HCT116 (cell line): ENCODE results near the gene CBLB.

Experiments
- ATF3 ChIP-seq: IDR thresholded peaks from 2 replicates; pipeline ENCODE4 v1.6.1; 2012
- CEBPB ChIP-seq: IDR thresholded peaks from 2 replicates; pipeline ENCODE4 v1.6.1; 2012; ENCODE audit warnings: low read depth
- EZH2 ChIP-seq: fragments of 200-600 bp; sonication (generic); IDR thresholded peaks from 2 replicates; pipeline ENCODE4 v1.6.1; 2017; ENCODE audit warnings: antibody characterized with exemption, mixed run types
- EZH2phosphoT487 ChIP-seq: fragments of 200-600 bp; IDR thresholded peaks from 2 replicates; pipeline ENCODE4 v1.6.1; 2018; ENCODE audit warnings: antibody characterized with exemption, borderline replicate concordance
- JUND ChIP-seq: IDR thresholded peaks from 2 replicates; pipeline ENCODE4 v1.6.1; 2012
- POLR2A ChIP-seq: IDR thresholded peaks from 2 replicates; pipeline ENCODE4 v1.7.0; 2011; ENCODE audit warnings: borderline replicate concordance; ENCODE audit not compliant: insufficient read depth, insufficient read length; ENCODE audit errors: extremely low read depth
- POLR2AphosphoS5 ChIP-seq: IDR thresholded peaks from 2 replicates; pipeline ENCODE4 v1.6.1; 2011; ENCODE audit warnings: mild to moderate bottlenecking, low read depth, low read length, moderate library complexity
- SIN3A ChIP-seq: IDR thresholded peaks from 2 replicates; pipeline ENCODE4 v1.6.1; 2012; ENCODE audit warnings: low read depth
- SP1 ChIP-seq: IDR thresholded peaks from 2 replicates; pipeline ENCODE4 v1.6.1; 2012; ENCODE audit warnings: low read depth
- TCF7L2 ChIP-seq: IDR thresholded peaks from 2 replicates; pipeline ENCODE4 v1.7.0; 2011; ENCODE audit warnings: borderline replicate concordance, inconsistent platforms; ENCODE audit not compliant: insufficient read depth, insufficient read length; ENCODE audit errors: extremely low read depth
- ZFX ChIP-seq: fragments of 450-650 bp; IDR thresholded peaks from 2 replicates; pipeline ENCODE4 v1.6.1; 2017
- ZNF274 ChIP-seq: fragments of 200-500 bp; sonication (Bioruptor generic); IDR thresholded peaks from 2 replicates; pipeline ENCODE4 v1.6.1; 2014; ENCODE audit warnings: mild to moderate bottlenecking, low read depth, low read length, inconsistent platforms
- TF ChIP-seq, protein P1 (sequence below), 3 experiments: fragments of 200-600 bp in 1 of 3; sonication (generic) in 1 of 3; IDR thresholded peaks in 2 of 3; conservative IDR thresholded peaks in 1 of 3; 2 replicates each; pipeline ENCODE4 v1.5.1; 2012 to 2017; ENCODE audit warnings: low read depth in 2 of 3, low read length in 2 of 3, antibody characterized with exemption in 1 of 3, borderline replicate concordance in 1 of 3, control low read depth in 1 of 3, mild to moderate bottlenecking in 1 of 3, mixed read lengths in 1 of 3, mixed run types in 1 of 3, moderate library complexity in 1 of 3; ENCODE audit not compliant: insufficient read depth in 1 of 3
- TF ChIP-seq, protein P2 (sequence below): IDR thresholded peaks from 2 replicates; pipeline ENCODE4 v1.6.1; 2012

DNA sequence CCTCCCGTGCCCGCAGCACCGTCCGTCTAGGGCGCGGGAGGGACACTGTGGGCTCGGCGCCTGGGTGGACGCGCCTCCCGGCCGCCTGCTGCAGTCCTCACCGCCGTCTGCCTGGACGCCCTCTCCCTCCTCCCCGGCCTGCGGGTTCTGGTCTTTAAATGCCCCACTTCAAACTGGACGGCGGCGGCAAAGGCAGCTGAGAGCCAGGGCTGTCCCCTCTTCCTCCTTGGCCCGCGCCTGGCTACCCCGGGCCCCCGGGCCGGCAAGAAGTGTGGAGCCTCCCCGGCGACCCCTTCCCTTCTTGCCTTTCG is 426 bp downstream of the CBLB start:
- TF ChIP-seq CEBPB, result no peak
- no peak for TF ChIP-seq ZNF274
- TF ChIP-seq, protein P1, sequence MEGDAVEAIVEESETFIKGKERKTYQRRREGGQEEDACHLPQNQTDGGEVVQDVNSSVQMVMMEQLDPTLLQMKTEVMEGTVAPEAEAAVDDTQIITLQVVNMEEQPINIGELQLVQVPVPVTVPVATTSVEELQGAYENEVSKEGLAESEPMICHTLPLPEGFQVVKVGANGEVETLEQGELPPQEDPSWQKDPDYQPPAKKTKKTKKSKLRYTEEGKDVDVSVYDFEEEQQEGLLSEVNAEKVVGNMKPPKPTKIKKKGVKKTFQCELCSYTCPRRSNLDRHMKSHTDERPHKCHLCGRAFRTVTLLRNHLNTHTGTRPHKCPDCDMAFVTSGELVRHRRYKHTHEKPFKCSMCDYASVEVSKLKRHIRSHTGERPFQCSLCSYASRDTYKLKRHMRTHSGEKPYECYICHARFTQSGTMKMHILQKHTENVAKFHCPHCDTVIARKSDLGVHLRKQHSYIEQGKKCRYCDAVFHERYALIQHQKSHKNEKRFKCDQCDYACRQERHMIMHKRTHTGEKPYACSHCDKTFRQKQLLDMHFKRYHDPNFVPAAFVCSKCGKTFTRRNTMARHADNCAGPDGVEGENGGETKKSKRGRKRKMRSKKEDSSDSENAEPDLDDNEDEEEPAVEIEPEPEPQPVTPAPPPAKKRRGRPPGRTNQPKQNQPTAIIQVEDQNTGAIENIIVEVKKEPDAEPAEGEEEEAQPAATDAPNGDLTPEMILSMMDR (IDR thresholded peaks at IDR 0.05 in 2 of 3, conservative IDR thresholded peaks at IDR 0.05 in 1 of 3; ENCODE audit: borderline replicate concordance in 1 of 3, insufficient read depth in 1 of 3, low read depth in 2 of 3, low read length in 2 of 3), result no peak
- TF ChIP-seq ATF3, result no peak
- TF ChIP-seq POLR2A, result no peak
- TF ChIP-seq JUND, result no peak
- TF ChIP-seq, protein P2, sequence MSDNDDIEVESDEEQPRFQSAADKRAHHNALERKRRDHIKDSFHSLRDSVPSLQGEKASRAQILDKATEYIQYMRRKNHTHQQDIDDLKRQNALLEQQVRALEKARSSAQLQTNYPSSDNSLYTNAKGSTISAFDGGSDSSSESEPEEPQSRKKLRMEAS, result no peak
- no peak for TF ChIP-seq EZH2phosphoT487
- TF ChIP-seq EZH2, result no peak
- TF ChIP-seq TCF7L2, result no peak
- TF ChIP-seq POLR2AphosphoS5, result no peak
- TF ChIP-seq SIN3A, result no peak
- TF ChIP-seq ZFX, result no peak
- no peak for TF ChIP-seq SP1
